Gastrocnemius medialis (tissue), 4 donors: ENCODE results near the gene WDR18.

Source experiments
- CTCF ChIP-seq, 5 experiments: fragments of 450-650 bp in 3 of 5; fragments of 200-600 bp in 2 of 5; sonication (generic) in 2 of 5; IDR thresholded peaks in 4 of 5; conservative IDR thresholded peaks in 1 of 5; 1 replicate in 4 of 5; 2 replicates in 1 of 5; pipeline ENCODE4 v1.5.1; 2016 to 2019; ENCODE audit warnings: antibody characterized with exemption in 5 of 5, mild to moderate bottlenecking in 3 of 5, moderate library complexity in 3 of 5
- POLR2A ChIP-seq, 2 donors: fragments of 450-650 bp; IDR thresholded peaks; one replicate each; pipeline ENCODE4 v1.6.1; 2017; ENCODE audit warnings: antibody characterized with exemption in 2 of 2, mild to moderate bottlenecking in 2 of 2, moderate library complexity in 2 of 2

- no peak for TF ChIP-seq CTCF (IDR thresholded peaks at IDR 0.05 in 4 of 5, conservative IDR thresholded peaks at IDR 0.05 in 1 of 5)
- TF ChIP-seq POLR2A (IDR thresholded peaks at IDR 0.05) = no peak
Observed at GRCh38 chr19:1009041-1009980, 25.2 kb downstream of the WDR18 start.
